Fibroblast of pulmonary artery (primary cell): ENCODE results near the gene KRT74.
"Not testable (repeated sequence)": the region's sequence is repeated elsewhere in the genome, so short reads cannot be mapped to it uniquely, and the experiment has no call there.

Experiments used
- DNase-seq: peaks from one replicate; pipeline ENCODE4 v3.0.0-alpha.2; 2010; ENCODE audit warnings: low read depth
- H3K4me3 ChIP-seq: replicated peaks from 2 replicates; pipeline ENCODE4 v1.5.1; 2011; ENCODE audit warnings: low read depth, mild to moderate bottlenecking, control low read depth, low read length, moderate library complexity
- TF ChIP-seq, protein P1 (sequence below): IDR thresholded peaks from 2 replicates; pipeline ENCODE4 v1.5.1; 2011; ENCODE audit warnings: mild to moderate bottlenecking, control low read depth, low read length, inconsistent platforms; ENCODE audit errors: missing control alignments

The KRT74 gene

DNA sequence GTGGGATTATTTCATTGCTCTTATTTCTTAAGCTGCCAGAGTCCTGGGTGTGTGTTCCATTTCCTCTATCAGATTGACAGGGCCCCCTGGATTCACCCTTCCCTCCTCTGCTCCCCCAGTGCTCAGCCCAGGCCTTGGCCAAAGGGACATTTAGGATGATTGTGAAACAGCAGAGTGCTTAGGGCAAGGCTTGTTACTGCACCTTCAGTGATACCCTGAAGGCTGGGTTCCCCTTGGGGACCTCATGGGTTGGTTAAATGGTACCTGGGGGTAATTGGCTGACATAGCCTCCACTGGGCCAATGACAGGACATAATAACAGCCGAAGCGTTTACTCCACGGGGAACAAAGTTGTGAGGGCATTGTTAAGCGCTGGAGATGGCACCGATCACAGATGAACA, 28.9 kb upstream of the KRT74 start:
- TF ChIP-seq, protein P1, sequence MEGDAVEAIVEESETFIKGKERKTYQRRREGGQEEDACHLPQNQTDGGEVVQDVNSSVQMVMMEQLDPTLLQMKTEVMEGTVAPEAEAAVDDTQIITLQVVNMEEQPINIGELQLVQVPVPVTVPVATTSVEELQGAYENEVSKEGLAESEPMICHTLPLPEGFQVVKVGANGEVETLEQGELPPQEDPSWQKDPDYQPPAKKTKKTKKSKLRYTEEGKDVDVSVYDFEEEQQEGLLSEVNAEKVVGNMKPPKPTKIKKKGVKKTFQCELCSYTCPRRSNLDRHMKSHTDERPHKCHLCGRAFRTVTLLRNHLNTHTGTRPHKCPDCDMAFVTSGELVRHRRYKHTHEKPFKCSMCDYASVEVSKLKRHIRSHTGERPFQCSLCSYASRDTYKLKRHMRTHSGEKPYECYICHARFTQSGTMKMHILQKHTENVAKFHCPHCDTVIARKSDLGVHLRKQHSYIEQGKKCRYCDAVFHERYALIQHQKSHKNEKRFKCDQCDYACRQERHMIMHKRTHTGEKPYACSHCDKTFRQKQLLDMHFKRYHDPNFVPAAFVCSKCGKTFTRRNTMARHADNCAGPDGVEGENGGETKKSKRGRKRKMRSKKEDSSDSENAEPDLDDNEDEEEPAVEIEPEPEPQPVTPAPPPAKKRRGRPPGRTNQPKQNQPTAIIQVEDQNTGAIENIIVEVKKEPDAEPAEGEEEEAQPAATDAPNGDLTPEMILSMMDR, result no peak
- no peak overlapping the region for H3K4me3 ChIP-seq
- DNase-seq, result no peak

DNA sequence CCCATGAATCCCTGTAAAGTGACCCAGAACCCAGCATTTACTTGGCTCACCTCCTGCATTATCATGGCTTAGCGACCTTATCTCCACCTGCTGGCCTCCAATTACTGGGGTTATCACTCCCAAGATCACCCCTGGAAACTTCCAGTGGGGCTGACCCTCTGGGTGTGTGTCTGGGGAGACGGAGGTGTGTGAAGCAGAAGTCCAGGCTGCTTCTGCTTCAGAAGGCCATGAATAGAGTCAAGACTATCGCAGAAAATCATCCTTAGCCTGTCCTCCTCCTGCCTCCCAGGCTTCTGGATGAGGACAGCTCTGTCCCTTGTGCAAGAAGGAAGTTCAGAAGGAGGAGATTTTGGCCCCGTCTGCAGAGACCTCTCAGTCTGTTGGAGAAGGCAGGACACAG, 28.0 kb upstream of the KRT74 start:
- DNase-seq, result no peak
- TF ChIP-seq, protein P1, result no peak
- no peak overlapping the region for H3K4me3 ChIP-seq

DNA sequence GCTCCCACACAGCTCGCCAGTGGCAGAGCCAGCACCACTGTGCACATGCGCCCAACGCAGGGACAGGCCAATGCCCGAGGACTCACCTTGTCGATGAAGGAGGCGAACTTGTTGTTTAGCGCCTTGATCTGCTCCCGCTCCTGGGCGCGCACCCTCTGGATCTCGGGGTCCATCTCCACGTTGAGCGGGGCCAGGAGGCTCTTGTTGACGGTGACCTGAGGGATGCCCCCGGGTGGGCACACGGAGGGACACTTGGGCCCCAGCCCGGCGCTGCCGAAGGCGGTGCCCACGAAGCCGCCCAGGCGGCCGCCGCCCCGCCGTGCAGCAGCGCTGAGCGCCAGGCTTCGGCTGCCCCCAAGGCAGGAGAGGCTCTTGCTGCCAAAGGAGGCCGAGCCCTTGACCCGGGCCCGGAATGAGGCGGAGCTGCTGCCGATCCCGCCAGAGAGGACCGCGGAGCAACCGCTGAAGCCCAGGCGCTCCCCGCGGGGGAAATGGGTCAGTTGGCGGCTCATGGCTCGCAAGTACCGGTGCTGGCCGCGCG, 27.4 kb upstream of the KRT74 start, which contains the start of gene KRT72:
KRT72 (minus strand) TSS at position 523 of the 541 bp plus-strand sequence; CDS start at position 512, 11 bp downstream.
- H3K4me3 ChIP-seq, result no peak within 1 kb of the TSS
- TF ChIP-seq, protein P1, result no peak
- DNase-seq, result no peak

DNA sequence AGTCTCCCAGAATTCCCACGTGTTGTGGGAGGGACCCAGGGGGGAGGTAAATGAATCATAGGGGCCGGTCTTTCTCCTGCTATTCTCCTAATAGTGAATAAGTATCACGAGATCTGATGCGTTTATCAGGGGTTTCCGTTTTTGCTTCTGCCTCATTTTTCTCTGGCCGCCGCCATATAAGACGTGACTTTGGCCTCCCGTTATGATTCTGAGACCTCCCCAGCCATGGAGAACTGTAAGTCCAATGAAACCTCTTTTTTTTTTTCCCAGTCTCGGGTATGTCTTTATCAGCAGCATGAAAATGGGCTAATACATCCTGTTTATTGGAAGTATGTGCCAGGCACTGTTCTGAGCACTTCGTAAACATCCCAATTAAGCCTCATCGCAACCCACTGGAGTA, 26.8 kb upstream of the KRT74 start:
- no peak for DNase-seq
- TF ChIP-seq, protein P1, result no peak
- H3K4me3 ChIP-seq, result no peak overlapping the region

DNA sequence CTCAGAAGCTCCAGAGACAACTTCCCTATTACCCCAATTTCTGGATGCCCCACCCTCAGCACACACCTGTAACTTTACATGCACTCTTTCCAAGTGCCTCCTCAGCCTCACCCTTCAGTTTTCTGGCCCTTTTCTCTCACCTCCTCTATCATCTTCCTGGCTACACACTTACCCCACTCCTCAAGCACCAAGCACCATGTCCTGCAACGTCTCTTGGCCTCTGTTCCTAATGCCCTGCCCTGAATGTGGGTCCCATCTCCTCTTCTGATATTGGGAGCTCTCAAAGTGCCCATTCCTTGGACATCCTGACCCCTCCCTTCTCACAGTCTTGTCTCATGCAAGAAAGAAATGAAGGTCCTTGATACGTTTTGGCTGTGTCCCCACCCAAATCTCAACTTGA, 26.4 kb upstream of the KRT74 start:
- no peak overlapping the region for H3K4me3 ChIP-seq
- TF ChIP-seq, protein P1, result no peak
- no peak for DNase-seq

DNA sequence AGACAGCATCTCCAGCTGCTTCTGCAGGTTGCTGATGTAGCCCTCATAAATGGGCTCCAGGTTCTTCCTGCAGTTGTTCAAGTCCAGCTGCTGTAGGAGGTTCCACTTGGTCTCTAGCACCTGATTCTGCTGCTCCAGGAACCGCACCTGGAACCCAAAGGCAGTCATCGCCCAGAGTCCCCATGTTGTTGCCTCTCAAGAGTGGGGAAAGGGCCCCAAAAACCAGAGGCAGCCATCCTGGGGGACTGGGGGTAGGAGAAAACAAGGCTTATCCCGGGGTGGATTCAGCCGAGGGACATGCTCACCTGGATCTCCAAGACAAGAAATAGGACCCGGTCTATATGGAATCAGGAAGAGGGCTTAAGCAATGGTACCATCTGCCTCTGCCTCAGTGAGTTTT, 25.3 kb upstream of the KRT74 start:
- no peak for DNase-seq
- H3K4me3 ChIP-seq, result no peak overlapping the region
- TF ChIP-seq, protein P1, result no peak

DNA sequence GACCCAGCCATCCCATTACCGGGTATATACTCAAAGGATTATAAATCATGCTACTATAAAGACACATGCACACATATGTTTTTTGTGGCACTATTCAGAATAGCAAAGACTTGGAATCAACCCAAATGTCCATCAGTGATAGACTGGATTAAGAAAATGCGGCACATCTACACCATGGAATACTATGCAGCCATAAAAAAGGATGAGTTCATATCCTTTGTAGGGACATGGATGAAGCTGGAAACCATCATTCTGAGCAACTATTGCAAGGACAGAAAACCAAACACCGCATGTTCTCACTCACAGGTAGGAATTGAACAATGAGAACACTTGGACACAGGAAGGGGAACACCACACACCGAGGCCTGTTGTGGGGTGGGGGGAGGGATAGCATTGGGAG, 20.6 kb upstream of the KRT74 start:
- not testable (repeated sequence) for H3K4me3 ChIP-seq, DNase-seq
